IMR-90 (cell line): ENCODE data around the gene MYO10.

Experiments
- BHLHE40 ChIP-seq: fragments of 150-350 bp; IDR thresholded peaks from 2 replicates; pipeline ENCODE4 v1.6.1; 2016; ENCODE audit warnings: mild to moderate bottlenecking, low read depth, low read length
- CEBPB ChIP-seq: IDR thresholded peaks from 2 replicates; pipeline ENCODE4 v1.6.1; 2012; ENCODE audit warnings: low read depth, low read length, improper control_type of control experiment
- CHD1 ChIP-seq: IDR thresholded peaks from 2 replicates; pipeline ENCODE4 v1.6.1; 2012; ENCODE audit warnings: low read depth, low read length, improper control_type of control experiment
- CTCF ChIP-seq: conservative IDR thresholded peaks from 2 replicates; pipeline ENCODE4 v1.5.1; 2012; ENCODE audit warnings: mild to moderate bottlenecking, low read depth, low read length, improper control_type of control experiment
- MAFK ChIP-seq: IDR thresholded peaks from 2 replicates; pipeline ENCODE4 v1.6.1; 2012; ENCODE audit warnings: low read depth, low read length, improper control_type of control experiment
- MXI1 ChIP-seq: IDR thresholded peaks from 2 replicates; pipeline ENCODE4 v1.6.1; 2012; ENCODE audit warnings: low read depth, mild to moderate bottlenecking, low read length, moderate library complexity, borderline replicate concordance
- NFE2L2 ChIP-seq: fragments of 150-350 bp; IDR thresholded peaks from 2 replicates; pipeline ENCODE4 v1.6.1; 2016; ENCODE audit warnings: low read depth, mild to moderate bottlenecking, low read length
- POLR2A ChIP-seq: IDR thresholded peaks from 2 replicates; pipeline ENCODE4 v1.6.1; 2012; ENCODE audit warnings: mild to moderate bottlenecking, low read depth, low read length
- RAD21 ChIP-seq: IDR thresholded peaks from 2 replicates; pipeline ENCODE4 v1.6.1; 2012; ENCODE audit warnings: low read length, improper control_type of control experiment
- RCOR1 ChIP-seq: IDR thresholded peaks from 2 replicates; pipeline ENCODE4 v1.6.1; 2012; ENCODE audit warnings: mild to moderate bottlenecking, low read length, improper control_type of control experiment; ENCODE audit not compliant: insufficient replicate concordance
- TF ChIP-seq, protein P1 (sequence below): fragments of 150-350 bp; IDR thresholded peaks from 2 replicates; pipeline ENCODE4 v1.6.1; 2016; ENCODE audit warnings: low read depth, mild to moderate bottlenecking, low read length, moderate library complexity, borderline replicate concordance
- TF ChIP-seq, protein P2 (sequence below): fragments of 150-350 bp; IDR thresholded peaks from 2 replicates; pipeline ENCODE4 v1.6.1; 2017; ENCODE audit warnings: mild to moderate bottlenecking, antibody characterized with exemption, low read length, low read depth

DNA sequence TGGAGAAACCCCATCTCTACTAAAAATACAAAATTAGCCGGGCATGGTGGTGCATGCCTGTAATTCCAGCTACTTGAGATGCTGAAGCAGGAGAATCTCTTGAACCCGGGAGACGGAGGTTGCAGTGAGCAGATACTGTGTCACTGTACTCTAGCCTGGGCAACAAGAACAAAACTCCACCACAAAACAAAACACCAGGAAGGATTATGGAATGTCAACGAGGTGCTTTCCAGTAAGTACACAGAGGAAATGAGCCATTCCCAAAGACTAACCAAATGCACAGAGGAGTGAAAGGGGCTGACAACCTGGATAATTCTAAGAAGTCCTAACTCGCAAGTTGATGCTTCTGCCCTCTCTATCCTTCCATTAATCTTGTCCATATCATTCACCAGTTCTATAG is 193.2 kb downstream of the MYO10 start:
- TF ChIP-seq BHLHE40 (no peak), RCOR1 (no peak), CTCF (no peak), POLR2A (no peak), CEBPB (no peak), MXI1 (no peak), CHD1 (no peak), RAD21 (no peak), MAFK (no peak), NFE2L2 (no peak)
- TF ChIP-seq, protein P1, sequence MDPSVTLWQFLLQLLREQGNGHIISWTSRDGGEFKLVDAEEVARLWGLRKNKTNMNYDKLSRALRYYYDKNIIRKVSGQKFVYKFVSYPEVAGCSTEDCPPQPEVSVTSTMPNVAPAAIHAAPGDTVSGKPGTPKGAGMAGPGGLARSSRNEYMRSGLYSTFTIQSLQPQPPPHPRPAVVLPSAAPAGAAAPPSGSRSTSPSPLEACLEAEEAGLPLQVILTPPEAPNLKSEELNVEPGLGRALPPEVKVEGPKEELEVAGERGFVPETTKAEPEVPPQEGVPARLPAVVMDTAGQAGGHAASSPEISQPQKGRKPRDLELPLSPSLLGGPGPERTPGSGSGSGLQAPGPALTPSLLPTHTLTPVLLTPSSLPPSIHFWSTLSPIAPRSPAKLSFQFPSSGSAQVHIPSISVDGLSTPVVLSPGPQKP: no peak
- TF ChIP-seq, protein P2, sequence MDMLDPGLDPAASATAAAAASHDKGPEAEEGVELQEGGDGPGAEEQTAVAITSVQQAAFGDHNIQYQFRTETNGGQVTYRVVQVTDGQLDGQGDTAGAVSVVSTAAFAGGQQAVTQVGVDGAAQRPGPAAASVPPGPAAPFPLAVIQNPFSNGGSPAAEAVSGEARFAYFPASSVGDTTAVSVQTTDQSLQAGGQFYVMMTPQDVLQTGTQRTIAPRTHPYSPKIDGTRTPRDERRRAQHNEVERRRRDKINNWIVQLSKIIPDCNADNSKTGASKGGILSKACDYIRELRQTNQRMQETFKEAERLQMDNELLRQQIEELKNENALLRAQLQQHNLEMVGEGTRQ: no peak
